HG03342 (cell line): ENCODE results near the gene CHD6.

Experiments used
- ATAC-seq: cut with Tn5 transposase; IDR thresholded peaks from one replicate; pipeline ENCODE4 v1.9.1; 2021; ENCODE audit warnings: mild to moderate bottlenecking, moderate library complexity; ENCODE audit not compliant: unreplicated experiment

Gene CHD6

DNA sequence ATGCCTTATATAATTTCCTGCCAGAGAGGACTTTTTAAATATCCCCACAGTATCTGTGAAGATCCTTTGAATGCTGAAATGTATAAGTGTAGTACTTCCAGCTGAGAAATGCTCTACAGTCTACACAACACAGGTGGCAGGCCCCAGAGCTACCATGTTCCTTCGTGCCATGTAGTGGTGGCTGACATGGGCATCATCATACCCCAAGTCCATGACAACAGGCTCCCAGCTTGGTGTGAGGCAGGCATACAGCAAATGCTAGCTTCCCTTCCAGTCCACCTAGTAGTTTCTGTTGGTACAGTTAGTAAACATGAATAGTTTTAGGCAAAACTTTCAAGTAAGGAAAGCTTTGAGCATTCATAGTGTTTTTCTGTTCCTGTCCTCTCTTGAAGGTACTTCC, 190.3 kb downstream of the CHD6 start:
- no peak for ATAC-seq

GRCh38 chr20:41426976-41427375, 191.2 kb downstream of the CHD6 start:
- no peak for ATAC-seq

DNA sequence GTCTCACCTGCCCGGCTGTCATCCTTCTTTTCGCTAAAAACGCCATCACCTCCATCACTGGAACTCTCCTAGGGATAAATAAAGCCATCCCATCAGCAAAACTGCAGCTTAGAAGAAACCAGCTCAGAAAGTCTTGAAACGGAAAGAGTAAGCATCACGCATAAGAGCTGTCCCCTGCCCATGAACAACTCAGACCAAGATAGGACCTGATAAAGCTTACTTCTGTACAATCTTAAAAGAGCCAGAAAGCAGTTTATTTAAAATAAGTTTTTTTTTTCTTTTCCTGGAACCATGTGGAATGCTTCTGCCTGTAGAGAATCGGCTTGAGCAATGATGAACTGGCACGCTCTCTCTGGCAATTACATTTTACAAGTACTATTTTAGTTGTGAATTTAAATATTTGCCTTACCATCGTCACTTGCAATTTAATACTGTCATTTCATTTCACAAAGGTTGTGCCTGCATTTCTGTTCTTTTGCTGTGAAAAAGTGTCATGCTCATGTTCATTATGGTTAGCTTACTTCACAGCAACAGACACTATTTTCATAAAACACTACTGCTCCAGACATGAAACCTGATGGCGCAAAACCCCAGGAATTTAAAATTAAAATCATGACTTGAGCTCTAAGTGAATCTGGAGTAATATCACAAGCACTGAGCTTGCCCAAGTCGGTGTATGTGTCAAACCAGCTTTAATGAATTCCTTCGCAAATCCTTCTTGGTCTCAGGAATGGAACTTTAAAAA, 191.9 kb downstream of the CHD6 start:
- ATAC-seq = no peak

DNA sequence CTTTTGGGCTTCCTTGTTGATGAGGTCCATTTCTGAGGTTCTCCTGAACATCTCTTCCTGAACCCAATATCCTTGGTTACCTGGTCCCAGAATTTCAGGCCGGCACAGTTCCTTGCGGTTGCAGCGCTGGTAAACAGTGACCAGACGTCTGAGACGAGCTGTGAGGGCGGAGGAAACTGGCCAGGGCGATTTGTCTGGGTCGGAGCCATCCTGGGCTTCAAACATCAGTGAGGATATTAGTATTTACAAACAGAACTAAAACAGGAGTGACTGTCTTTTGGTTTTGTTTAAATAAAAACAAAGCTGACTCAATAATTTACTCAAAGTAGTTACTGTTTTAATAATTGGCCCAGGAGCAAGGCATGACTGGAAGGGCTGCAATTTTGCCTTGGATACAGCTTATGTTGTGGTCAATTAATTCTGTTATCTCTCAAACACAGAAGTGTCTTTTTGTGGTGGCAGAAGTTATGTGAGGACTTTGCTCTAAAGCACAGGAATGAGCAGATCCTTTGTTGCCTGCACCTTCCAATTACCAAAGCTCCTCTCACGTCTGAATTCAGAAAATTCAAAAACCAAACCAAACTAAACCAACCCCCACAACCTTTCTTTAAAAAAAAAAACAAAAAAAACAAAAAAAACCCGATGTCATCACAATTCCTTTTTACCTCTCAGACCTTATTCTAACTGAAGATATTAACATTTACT, 192.8 kb downstream of the CHD6 start:
- no peak for ATAC-seq

GRCh38 chr20:41424546-41424945, 193.6 kb downstream of the CHD6 start:
- no peak for ATAC-seq

DNA sequence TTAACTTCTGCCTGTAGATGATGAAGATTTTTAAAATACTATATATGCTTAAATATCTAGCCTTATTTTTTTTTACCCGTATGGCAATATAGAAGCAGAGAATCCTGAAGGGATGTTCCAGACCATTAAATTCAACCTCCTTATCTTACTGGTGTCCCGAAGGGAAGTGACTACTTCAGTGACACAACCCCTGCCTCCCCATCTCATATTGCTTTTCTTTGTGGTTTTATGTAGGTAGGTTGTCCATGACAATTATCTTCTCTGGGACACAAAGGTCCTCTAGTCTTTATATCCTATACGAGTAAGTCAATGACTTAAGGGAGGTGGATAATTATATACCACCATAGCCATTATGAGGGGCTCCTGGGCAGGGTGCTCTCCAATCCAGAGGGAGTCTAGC, 194.2 kb downstream of the CHD6 start:
- no peak for ATAC-seq

GRCh38 chr20:41422953-41423352, 195.2 kb downstream of the CHD6 start:
- ATAC-seq = no peak

GRCh38 chr20:41418739-41419293, 199.4 kb downstream of the CHD6 start:
- ATAC-seq = no peak

DNA sequence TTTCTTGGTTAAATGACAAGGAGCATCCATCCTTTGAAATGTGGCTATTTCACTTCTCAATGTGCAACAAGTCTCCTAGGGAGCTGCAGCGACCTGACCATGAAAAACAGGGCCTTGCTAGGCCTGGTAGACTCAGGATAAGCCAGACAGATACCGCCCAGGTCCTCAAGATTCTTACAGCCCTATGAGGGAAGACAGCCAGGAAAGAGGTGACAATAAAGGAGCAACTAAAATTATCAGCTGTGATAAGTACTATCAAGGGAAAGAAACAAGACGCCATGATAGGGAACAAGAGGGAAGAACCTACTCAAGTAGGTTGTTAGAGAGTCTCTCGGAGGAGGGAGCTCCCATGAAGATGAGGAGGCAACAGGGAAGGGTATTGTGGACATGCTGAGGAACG, 200.1 kb downstream of the CHD6 start:
- no peak for ATAC-seq

- no peak for ATAC-seq
Observed at GRCh38 chr20:41415191-41415590, 203.0 kb downstream of the CHD6 start.

DNA sequence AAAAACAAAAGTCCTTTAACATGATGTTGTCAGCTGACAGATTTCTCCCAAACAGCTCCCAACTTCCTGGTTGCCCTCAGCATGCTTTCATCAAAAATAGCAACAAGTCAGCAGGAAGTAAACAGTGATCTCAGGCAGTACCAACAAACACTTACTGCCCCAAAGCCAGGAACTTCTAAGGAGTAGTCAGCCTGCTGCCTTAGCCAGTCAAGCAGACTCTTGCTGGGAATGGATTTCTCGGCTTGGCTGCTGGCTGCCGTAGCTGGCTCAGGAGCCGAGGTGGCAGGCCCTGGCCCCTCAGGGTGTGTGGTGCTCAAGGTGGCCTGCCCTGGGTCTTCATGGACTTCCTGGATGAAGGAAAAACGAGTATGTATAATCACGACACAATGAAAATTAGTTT, 205.0 kb downstream of the CHD6 start:
- no peak for ATAC-seq

GRCh38 chr20:41412324-41413120, 205.7 kb downstream of the CHD6 start:
- ATAC-seq = no peak

DNA sequence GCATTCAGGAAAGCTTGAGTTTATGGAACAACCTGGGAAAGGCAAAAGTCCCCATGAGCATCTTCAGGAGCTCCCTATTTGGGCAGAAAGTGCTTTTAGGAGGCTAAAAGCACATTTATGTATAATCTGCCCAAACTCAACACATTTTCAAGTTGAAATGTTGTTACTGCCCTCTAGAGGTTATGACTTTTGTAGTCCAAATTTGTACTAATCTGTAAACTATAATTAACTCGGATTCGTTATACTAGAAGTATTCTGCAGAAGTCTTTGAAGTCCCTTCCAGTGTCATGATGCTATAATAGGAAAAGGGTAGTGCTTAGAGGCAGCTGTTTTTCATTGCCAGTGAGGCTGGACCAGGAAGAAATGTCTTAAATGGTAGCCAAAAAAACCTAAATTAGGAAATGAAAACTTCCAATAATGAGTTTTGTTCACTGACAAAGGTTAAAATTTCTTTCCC, 206.8 kb downstream of the CHD6 start:
- no peak for ATAC-seq

GRCh38 chr20:41408986-41409385, 209.2 kb downstream of the CHD6 start:
- ATAC-seq = no peak

DNA sequence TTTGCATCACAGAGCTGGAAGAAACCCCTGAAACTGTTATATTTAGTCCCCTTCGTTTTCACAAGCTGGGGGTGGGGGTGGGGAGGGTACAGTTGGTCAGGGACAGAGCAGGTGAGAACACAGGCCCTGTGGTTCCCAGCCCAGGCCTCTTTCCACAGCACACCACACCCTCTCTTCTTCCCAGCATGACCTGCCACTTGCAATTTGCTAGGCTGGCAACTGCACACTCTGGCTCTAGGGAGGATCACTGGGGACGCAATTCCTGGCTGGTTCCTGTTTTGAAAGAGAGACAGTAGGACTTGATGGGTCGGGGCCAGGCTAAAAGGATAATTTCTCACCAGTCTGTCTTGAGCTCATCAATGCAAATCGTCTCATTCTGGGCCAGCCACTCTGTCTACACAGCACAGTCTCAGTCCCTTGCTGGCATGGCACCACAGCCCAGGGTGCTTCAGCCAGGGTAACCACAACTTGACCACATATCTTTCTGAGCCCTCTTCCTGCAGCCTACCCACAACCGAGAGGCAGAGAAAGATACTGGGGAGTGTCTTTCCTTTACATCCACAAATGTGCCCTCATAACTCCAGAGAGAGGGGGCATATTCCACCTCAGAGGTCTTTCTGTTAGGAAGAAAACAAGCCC, 209.9 kb downstream of the CHD6 start:
- no peak for ATAC-seq

DNA sequence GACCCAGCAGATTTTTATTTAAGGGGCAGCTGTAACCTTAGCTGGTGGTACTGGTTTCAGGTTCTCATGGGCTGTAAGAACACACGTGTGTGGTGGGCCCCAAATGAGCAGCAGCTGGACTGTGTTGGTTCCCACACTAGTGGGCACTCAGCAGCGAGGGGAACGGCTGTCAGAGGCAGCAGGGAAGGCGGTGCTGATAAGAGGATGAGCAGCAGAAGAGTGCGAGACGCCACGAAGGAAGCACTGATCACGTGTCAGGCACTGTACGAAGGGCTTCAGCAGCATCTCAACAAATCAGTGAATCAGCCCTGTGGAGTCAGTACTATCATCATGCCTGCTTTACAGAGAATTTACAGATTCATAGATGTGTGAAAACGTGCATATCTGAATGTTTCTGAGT, 210.6 kb downstream of the CHD6 start:
- ATAC-seq = no peak

- ATAC-seq = no peak
Observed at GRCh38 chr20:41406896-41407444, 211.2 kb downstream of the CHD6 start.

DNA sequence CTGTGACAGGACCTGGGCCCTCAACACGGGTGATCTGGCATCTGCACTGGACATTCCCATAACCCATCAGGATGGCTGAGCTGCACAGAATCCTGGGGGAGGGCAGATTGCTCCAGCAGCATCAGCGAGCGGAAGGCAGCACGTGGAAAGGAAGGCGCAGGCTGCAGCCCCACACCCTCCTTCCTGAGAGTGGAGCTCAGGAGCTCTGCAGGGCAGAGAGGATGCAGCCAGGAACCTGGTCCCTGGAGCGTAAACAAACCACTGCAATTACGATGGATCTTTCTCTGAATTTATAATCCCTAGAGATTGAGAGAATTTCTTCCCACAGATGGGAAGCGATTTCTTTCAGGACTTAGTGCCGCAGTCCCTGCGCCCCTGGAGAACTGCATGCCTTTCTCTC, 211.8 kb downstream of the CHD6 start:
- ATAC-seq = no peak

DNA sequence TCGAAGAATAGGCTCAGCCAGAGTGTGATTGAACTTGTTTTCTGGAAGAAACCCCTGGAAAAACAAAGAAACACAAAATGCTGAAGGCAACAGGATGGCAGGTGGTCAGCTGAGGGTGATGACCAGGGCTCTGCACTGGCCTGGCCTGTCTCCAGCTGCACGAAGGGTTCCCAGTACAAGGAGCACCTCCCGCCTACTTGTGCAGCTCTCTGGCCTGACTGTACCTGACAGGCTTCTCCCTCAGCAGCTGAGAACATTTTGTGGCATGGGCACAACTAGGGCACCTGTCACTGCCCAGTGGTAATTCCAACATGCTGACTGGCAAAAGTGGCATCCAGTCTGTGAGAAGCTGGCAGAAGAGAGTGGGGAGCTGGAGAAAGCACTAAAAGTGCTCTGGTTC, 212.7 kb downstream of the CHD6 start:
- no peak for ATAC-seq

GRCh38 chr20:41403604-41404003, 214.6 kb downstream of the CHD6 start:
- ATAC-seq = no peak

- no peak for ATAC-seq
Observed at GRCh38 chr20:41398408-41398807, 219.8 kb downstream of the CHD6 start.
